GM12878 (cell line): ENCODE results near the gene NSDHL. TPM values are rescaled to one million over a fixed set of nuclear protein-coding genes. Genes with fewer than 3 reads are reported as not detected.

Source experiments
- ATAC-seq: fragments of 200-7000 bp; cut with Tn5 transposase; 3 replicates; pipeline ENCODE4 v1.9.1; 2020; ENCODE audit warnings: mild to moderate bottlenecking, moderate library complexity
- BruUV-seq: library from RNA; stranded (reverse); fragments of 400-500 nt; replicated peaks from 2 replicates; lab custom pipeline; 2021; lab: Mats Ljungman, UMichigan
- CTCF ChIA-PET: fragments of 300-600 bp; sonication (Branson Sonifier 250); formaldehyde crosslinking; extraction: SDS; loops from one replicate; lab custom pipeline; 2021; ENCODE audit warnings: inconsistent platforms; lab: Yijun Ruan, JAX
- POLR2A ChIA-PET: fragments of 350-600 bp; formaldehyde crosslinking; extraction: SDS; loops from one replicate; lab custom pipeline; 2021; ENCODE audit warnings: inconsistent platforms; lab: Charles Lee
- RAD21 ChIA-PET: fragments of 300-600 bp; sonication (Branson Sonifier 250); formaldehyde crosslinking; loops from one replicate; lab custom pipeline; 2023; ENCODE audit warnings: antibody characterized with exemption; ENCODE audit not compliant: unreplicated experiment; lab: Charles Lee
- SMC1A ChIA-PET: fragments of 300-600 bp; sonication (Branson Sonifier 250); formaldehyde crosslinking; loops from one replicate; lab custom pipeline; 2023; ENCODE audit not compliant: unreplicated experiment, uncharacterized antibody; lab: Charles Lee
- DNase-seq: peaks from one replicate; pipeline ENCODE4 v3.0.0-alpha.2; 2011; ENCODE audit warnings: low read depth, low spot score
- FAIRE-seq: peaks from 3 replicates; lab custom pipeline; 2011; peaks lifted over from hg19 to GRCh38; lab: Jason Lieb, UNC
- H2AFZ ChIP-seq: 2 replicates; pipeline ENCODE4 v1.6.0; 2011; ENCODE audit warnings: low read depth, low read length, control low read depth; ENCODE audit not compliant: control insufficient read depth
- H3K27ac ChIP-seq: 2 replicates; pipeline ENCODE4 v1.5.1; 2011; ENCODE audit warnings: control low read depth; ENCODE audit not compliant: control insufficient read depth, insufficient read depth
- H3K27me3 ChIP-seq, 2 experiments: replicated peaks in 1 of 2; 2 replicates each; pipeline versions ENCODE4 v1.6.0 to v1.6.1; 2011; ENCODE audit warnings: low read length in 1 of 2; ENCODE audit not compliant: control insufficient read depth in 2 of 2, insufficient read depth in 2 of 2
- H3K36me3 ChIP-seq, 2 experiments: 2 replicates each; pipeline ENCODE4 v1.5.1; 2011; ENCODE audit warnings: low read length in 1 of 2; ENCODE audit not compliant: control insufficient read depth in 2 of 2, insufficient read depth in 2 of 2
- H3K4me1 ChIP-seq: 2 replicates; pipeline ENCODE4 v1.6.1; 2011; ENCODE audit warnings: mild to moderate bottlenecking, low read length, moderate library complexity, mixed read lengths; ENCODE audit not compliant: control insufficient read depth, insufficient read depth
- H3K4me2 ChIP-seq: 2 replicates; pipeline ENCODE4 v1.6.0; 2011; ENCODE audit warnings: control low read depth; ENCODE audit not compliant: control insufficient read depth, insufficient read depth
- H3K4me3 ChIP-seq: fragments of 200-600 bp; sonication (generic); 2 replicates; pipeline ENCODE4 v1.5.1; 2016
- H3K79me2 ChIP-seq: 2 replicates; pipeline ENCODE4 v1.6.0; 2011; ENCODE audit warnings: low read length; ENCODE audit not compliant: control insufficient read depth, insufficient read depth
- H3K9ac ChIP-seq: 2 replicates; pipeline ENCODE4 v1.8.0; 2011; ENCODE audit warnings: low read length, control low read depth, mixed read lengths; ENCODE audit not compliant: control insufficient read depth, insufficient read depth
- H3K9me3 ChIP-seq: replicated peaks from 3 replicates; pipeline ENCODE4 v1.5.1; 2011; ENCODE audit warnings: mild to moderate bottlenecking, low read length; ENCODE audit not compliant: control insufficient read depth, insufficient read depth
- H4K20me1 ChIP-seq: 2 replicates; pipeline ENCODE4 v1.6.0; 2011; ENCODE audit not compliant: control insufficient read depth, insufficient read depth
- CTCF ChIP-seq, 3 experiments: IDR thresholded peaks in 2 of 3; conservative IDR thresholded peaks in 1 of 3; 2 replicates each; pipeline ENCODE4 v1.5.1; 2011; ENCODE audit warnings: low read depth in 3 of 3, low read length in 3 of 3, mild to moderate bottlenecking in 3 of 3, control low read depth in 2 of 3, moderate library complexity in 2 of 3, inconsistent platforms in 1 of 3, mixed read lengths in 1 of 3; ENCODE audit not compliant: control insufficient read depth in 2 of 3, insufficient read depth in 1 of 3; ENCODE audit errors: extremely low read depth in 1 of 3
- NR2F1 ChIP-seq: fragments of 450-650 bp; conservative IDR thresholded peaks from 2 replicates; pipeline ENCODE4 v1.6.1; 2017; ENCODE audit warnings: mild to moderate bottlenecking
- PBX3 ChIP-seq: IDR thresholded peaks from 2 replicates; pipeline ENCODE4 v1.6.1; 2011; ENCODE audit warnings: mild to moderate bottlenecking, low read depth, low read length, moderate library complexity; ENCODE audit not compliant: insufficient replicate concordance
- SIN3A ChIP-seq: IDR thresholded peaks from 2 replicates; pipeline ENCODE4 v1.6.1; 2012; ENCODE audit warnings: low read depth, low read length, improper control_type of control experiment
- SMAD1 ChIP-seq: fragments of 450-650 bp; IDR thresholded peaks from 2 replicates; pipeline ENCODE4 v1.6.1; 2018; ENCODE audit warnings: mild to moderate bottlenecking, low read depth; ENCODE audit not compliant: partially characterized antibody
- SMAD5 ChIP-seq: IDR thresholded peaks from 2 replicates; pipeline ENCODE4 v1.6.1; 2016; ENCODE audit warnings: antibody characterized with exemption, low read depth
- WGBS: methylation state at CpG from one replicate; pipeline ENCODE4 v1.1.6; 2016; ENCODE audit warnings: low lambda C conversion rate; ENCODE audit not compliant: insufficient replicate concordance, insufficient coverage; ENCODE audit errors: missing lambda C conversion rate; 5-methylcytosine and 5-hydroxymethylcytosine counted together
- in situ Hi-C: fragments of 300-500 bp; cut with MboI; formaldehyde crosslinking; loops from 9 replicates; pipeline ENCODE4 v1.14.3; 2018; ENCODE audit warnings: mixed read lengths
- intact Hi-C: fragments of 100-400 bp; cut with micrococcal nuclease; formaldehyde crosslinking; loops from one replicate; pipeline ENCODE4 v1.14.2; 2022; ENCODE audit not compliant: unreplicated experiment
- polyA plus RNA-seq, 11 experiments: library from polyadenylated mRNA; depleted of rRNA in 4 of 11; unstranded in 6 of 11; stranded (reverse) in 5 of 11; fragments of >200 nt; fragmentation: Nextera tagmentation in 4 of 11; fragmentation: Illumina TruSeq in 1 of 11; extraction: Ambion mirVana in 4 of 11; extraction: Trizol in 1 of 11; gene quantifications; 1 replicate in 1 of 11; 2 replicates in 10 of 11; pipeline versions ENCODE4 v1.2.1 to v1.2.3, GENCODE V29; 2011 to 2016; ENCODE audit warnings: inconsistent platforms in 2 of 11, missing spikeins in 2 of 11, low read depth in 1 of 11
- total RNA-seq, 4 experiments: library from RNA; depleted of rRNA in 3 of 4; stranded (reverse); fragments of >200 nt in 3 of 4; fragmentation: Illumina TruSeq in 1 of 4; extraction: Trizol in 1 of 4; gene quantifications; 2 replicates each; pipeline versions ENCODE4 v1.2.1 to v1.2.3, GENCODE V29; 2013 to 2021

The NSDHL gene
- total and polyA plus RNA-seq, 10 of the 15 experiments (the other 5 are each of a cell fraction or from before 2014, with no cell fraction given) = 16.9 to 37.1 (median 26.9) TPM

- ATAC-seq = no peak
- no peak overlapping the region for H3K4me2 ChIP-seq
- intact Hi-C loops (no loop called here), in situ Hi-C loops (no loop called here)
- no peak overlapping the region for H3K9ac ChIP-seq
- no peaks in the 10 kb centered on the region for H3K27me3 ChIP-seq
- H3K9me3 ChIP-seq = no peaks in the 10 kb centered on the region
- H3K4me3 ChIP-seq = no peak overlapping the region
- FAIRE-seq = no peak
- no peak overlapping the region for H2AFZ ChIP-seq
- no peaks in the 10 kb centered on the region for H3K79me2 ChIP-seq
- ChIA-PET POLR2A (no interaction called here), SMC1A (no interaction called here)
- no peak overlapping the region for H3K27ac ChIP-seq
- DNase-seq = no peak
- 58% methylated on average over 7 of the region's 7 CpGs for WGBS
- no peaks in the 10 kb centered on the region for H3K36me3 ChIP-seq
- no peaks in the 10 kb centered on the region for H4K20me1 ChIP-seq
- TF ChIP-seq SMAD5 (no peak), SMAD1 (no peak), PBX3 (no peak), SIN3A (no peak)
- TF ChIP-seq, all 136 proteins: peak for 0
- BruUV-seq = no TSS peak
- ChIA-PET CTCF (interaction anchor here (0.6 to 1.8 kb wide), 3 partner anchors 10 to 618 kb away, joined by 3 to 8 read pairs (median 3); no protein-coding TSS in a partner anchor), RAD21 (no interaction called here)
- peaks cover 5% of the 10 kb centered on the region for H3K4me1 ChIP-seq
These were observed 81.8 kb downstream of the NSDHL start for GRCh38 chrX:152912641-152913040.

GRCh38 chrX:152913346-152913745, 82.5 kb downstream of the NSDHL start:
- Histone ChIP-seq H3K4me3 (no peak overlapping the region), H3K4me1 (peaks cover 5% of the 10 kb centered on the region), H3K4me2 (no peak overlapping the region), H3K79me2 (no peaks in the 10 kb centered on the region), H3K27ac (no peak overlapping the region), H4K20me1 (no peaks in the 10 kb centered on the region), H2AFZ (no peak overlapping the region), H3K9ac (no peak overlapping the region), H3K9me3 (no peaks in the 10 kb centered on the region), H3K27me3 (no peaks in the 10 kb centered on the region), H3K36me3 (no peaks in the 10 kb centered on the region)
- ChIA-PET RAD21 (no interaction called here), CTCF (interaction anchor here (1.1 to 2.3 kb wide), 4 partner anchors 8 to 20 kb away, joined by 3 to 8 read pairs (median 6); no protein-coding TSS in a partner anchor), SMC1A (no interaction called here), POLR2A (no interaction called here)
- ATAC-seq (peak; percentile 10; the same call in 2 of the 3 replicates), DNase-seq (no peak), FAIRE-seq (no peak)
- WGBS = 14% methylated on average over 10 of the region's 10 CpGs
- no peak for TF ChIP-seq NR2F1
- 0 out of 6 replicates have a peak, but pooled peaks of 1 of the 3 experiments have one; percentile 16 for TF ChIP-seq CTCF (IDR thresholded peaks at IDR 0.05 in 2 of 3, conservative IDR thresholded peaks at IDR 0.05 in 1 of 3; ENCODE audit: control insufficient read depth in 2 of 3, extremely low read depth in 1 of 3, insufficient read depth in 1 of 3, low read depth in 3 of 3, low read length in 3 of 3)
- intact Hi-C loops = no loop called here
- in situ Hi-C loops = no loop called here
- BruUV-seq = no TSS peak
